ENCODE results near the gene FGF12. TPM values are rescaled to one million over a fixed set of nuclear protein-coding genes. Genes with fewer than 3 reads are reported as not detected.

FGF12 gene
- total and polyA plus RNA-seq, 2 of the 13 experiments (the other 11 are each of a cell fraction or from before 2014, with no cell fraction given): 0.07 TPM; not detected in 1

GRCh38 chr3:192128922-192129321 is 598.4 kb downstream of the FGF12 start (continued):
- no peak for TF ChIP-seq RBM39 (IDR thresholded peaks at IDR 0.05; ENCODE audit: low read depth, low read length, poor library complexity, severe bottlenecking)
- TF ChIP-seq STAT6 (CRISPR knock-in tag; IDR thresholded peaks at IDR 0.05; ENCODE audit: borderline replicate concordance): no peak
- TF ChIP-seq IKZF4 (CRISPR knock-in tag; IDR thresholded peaks at IDR 0.05; ENCODE audit: borderline replicate concordance, low read depth, not compliant biosample characterization): no peak
- peak; percentile 33; the same call in 1 of the 2 replicates for TF ChIP-seq MAFF (IDR thresholded peaks at IDR 0.05; ENCODE audit: low read depth, low read length)
- peak; percentile 35; the same call in 1 of the 2 replicates for TF ChIP-seq AHDC1 (CRISPR knock-in tag; IDR thresholded peaks at IDR 0.05; ENCODE audit: borderline replicate concordance)
- no peak for TF ChIP-seq ZBTB39 (CRISPR knock-in tag; IDR thresholded peaks at IDR 0.05)
- TF ChIP-seq SRY (CRISPR knock-in tag; IDR thresholded peaks at IDR 0.05): no peak
- TF ChIP-seq HNF4A (CRISPR knock-in tag; IDR thresholded peaks at IDR 0.05): peak; percentile 9; the same call in 1 of the 2 replicates
- TF ChIP-seq NFYB (CRISPR knock-in tag; IDR thresholded peaks at IDR 0.05): no peak
- 0 out of 2 replicates have a peak, but pooled peaks have one; percentile 23 for TF ChIP-seq ARID5B (CRISPR knock-in tag; IDR thresholded peaks at IDR 0.05)

Measured in HepG2 (cell line).